GM19025 (cell line): ENCODE data around the gene SBNO2.
"Not testable (repeated sequence)": the region's sequence is repeated elsewhere in the genome, so short reads cannot be mapped to it uniquely, and the experiment has no call there.

ENCODE experiments used
- ATAC-seq: cut with Tn5 transposase; IDR thresholded peaks from one replicate; pipeline ENCODE4 v1.9.1; 2021; ENCODE audit warnings: mild to moderate bottlenecking, low read depth, moderate library complexity; ENCODE audit not compliant: unreplicated experiment

SBNO2 gene

DNA sequence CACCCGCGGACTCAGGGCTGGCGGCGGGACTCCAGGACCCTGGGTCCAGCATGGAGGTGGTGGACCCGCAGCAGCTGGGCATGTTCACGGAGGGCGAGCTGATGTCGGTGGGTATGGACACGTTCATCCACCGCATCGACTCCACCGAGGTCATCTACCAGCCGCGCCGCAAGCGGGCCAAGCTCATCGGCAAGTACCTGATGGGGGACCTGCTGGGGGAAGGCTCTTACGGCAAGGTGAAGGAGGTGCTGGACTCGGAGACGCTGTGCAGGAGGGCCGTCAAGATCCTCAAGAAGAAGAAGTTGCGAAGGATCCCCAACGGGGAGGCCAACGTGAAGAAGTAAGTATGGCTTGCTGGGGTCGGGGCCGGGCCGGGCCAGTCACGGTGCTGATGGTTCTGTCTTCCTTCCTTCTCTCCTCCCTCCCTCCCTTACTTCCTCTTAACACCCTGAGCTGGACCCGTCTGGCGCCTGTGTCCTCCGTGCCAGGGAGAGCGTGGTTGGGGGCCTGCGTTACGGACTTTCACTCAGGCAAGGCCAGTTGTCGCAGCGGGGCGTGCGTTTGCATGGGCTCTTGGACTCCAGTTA lies 32.9 kb upstream of the SBNO2 start:
- ATAC-seq = no peak

DNA sequence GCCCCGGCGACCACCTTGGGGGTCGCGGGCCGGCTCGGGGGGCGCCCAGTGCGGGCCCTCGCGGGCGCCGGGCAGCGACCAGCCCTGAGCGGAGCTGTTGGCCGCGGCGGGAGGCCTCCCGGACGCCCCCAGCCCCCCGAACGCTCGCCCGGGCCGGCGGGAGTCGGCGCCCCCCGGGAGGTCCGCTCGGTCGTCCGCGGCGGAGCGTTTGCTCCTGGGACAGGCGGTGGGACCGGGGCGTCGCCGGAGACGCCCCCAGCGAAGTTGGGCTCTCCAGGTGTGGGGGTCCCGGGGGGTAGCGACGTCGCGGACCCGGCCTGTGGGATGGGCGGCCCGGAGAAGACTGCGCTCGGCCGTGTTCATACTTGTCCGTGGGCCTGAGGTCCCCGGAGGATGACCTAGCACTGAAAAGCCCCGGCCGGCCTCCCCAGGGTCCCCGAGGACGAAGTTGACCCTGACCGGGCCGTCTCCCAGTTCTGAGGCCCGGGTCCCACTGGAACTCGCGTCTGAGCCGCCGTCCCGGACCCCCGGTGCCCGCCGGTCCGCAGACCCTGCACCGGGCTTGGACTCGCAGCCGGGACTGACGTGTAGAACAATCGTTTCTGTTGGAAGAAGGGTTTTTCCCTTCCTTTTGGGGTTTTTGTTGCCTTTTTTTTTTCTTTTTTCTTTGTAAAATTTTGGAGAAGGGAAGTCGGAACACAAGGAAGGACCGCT lies 32.2 kb upstream of the SBNO2 start:
- ATAC-seq = no peak

DNA sequence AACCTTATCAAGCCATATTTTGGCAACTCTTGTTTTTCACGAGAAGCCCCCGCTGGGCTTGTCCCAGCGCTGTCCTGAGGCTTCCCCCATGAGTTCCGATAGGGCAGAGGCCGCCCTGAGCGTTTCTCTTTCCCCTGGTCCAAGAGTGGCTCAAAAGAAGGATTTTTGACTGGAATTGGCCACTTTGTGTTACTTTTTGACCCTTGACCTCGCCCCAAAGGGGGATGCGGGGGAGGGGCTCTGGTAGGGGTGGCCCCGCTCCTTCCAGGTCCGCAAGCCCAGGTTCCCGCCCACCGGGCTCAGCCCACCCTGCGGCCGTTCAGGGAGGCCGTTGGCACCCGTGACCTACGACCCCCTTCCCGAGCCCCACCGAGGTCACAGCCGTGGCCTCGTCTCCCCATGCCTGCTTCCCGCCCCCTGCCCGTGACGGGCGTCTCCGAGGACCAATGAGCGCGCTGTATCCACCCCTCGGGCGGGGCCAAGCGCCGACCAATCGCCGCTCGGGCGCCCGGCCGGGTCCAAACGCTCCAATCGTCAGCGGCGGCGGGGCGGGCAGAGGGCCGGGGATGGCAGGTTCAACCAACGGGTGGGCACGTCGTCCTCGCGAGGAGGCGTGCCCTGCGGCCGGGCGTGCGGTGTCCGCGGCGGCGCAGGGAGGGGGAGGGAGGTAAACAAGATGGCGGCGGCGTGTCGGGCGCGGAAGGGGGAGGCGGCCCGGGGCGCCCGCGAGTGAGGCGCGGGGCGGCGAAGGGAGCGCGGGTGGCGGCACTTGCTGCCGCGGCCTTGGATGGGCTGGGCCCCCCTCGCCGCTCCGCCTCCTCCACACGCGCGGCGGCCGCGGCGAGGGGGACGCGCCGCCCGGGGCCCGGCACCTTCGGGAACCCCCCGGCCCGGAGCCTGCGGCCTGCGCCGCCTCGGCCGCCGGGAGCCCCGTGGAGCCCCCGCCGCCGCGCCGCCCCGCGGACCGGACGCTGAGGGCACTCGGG lies 31.3 kb upstream of the SBNO2 start, which contains the start of gene STK11:
TSS of gene STK11 (plus strand) at position 665 of the 986 bp plus-strand sequence. CDS start 1,136 bp downstream, outside the sequence.
- peak; percentile 91 for ATAC-seq

DNA sequence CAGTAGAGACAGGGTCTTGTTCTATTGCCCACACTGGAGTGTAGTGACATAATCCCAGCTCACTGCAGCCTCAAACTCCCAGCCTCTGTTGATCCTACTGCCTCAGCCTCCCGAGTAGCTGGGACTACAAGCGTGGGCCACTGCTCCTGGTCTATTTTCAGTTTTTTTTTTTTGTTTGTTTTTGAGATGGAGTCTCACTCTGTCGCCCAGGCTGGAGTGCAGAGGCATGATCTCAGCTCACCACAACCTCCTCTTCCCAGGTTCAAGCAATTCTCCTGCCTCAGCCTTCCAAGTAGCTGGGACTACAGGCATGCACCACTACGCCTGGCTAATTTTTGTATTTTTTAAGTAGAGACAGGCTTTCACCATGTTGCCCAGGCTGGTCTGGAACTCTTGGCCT lies 26.5 kb upstream of the SBNO2 start:
- not testable (repeated sequence) for ATAC-seq

DNA sequence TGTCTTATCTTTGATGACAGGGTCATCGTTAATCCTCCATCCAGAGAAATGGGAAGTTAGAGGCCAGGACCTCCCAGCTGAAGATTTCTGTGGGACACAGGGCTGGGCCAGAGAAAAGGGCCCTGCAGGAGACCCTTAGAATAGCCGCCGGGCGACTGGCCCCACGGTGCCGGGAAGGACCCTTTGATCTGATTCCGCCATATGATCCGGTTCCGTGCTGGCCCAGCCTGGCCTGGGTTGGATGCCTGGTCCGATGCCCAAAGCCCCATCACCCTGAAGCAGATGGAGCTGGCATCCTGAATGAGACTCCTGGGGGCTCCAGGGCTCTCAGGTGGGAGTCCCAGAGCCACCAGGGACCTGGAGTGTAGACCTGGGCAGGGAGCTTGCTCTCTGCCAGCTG lies 25.5 kb upstream of the SBNO2 start:
- no peak for ATAC-seq

- no peak for ATAC-seq
Measured at GRCh38 chr19:1189419-1189818, 15.4 kb upstream of the SBNO2 start.

DNA sequence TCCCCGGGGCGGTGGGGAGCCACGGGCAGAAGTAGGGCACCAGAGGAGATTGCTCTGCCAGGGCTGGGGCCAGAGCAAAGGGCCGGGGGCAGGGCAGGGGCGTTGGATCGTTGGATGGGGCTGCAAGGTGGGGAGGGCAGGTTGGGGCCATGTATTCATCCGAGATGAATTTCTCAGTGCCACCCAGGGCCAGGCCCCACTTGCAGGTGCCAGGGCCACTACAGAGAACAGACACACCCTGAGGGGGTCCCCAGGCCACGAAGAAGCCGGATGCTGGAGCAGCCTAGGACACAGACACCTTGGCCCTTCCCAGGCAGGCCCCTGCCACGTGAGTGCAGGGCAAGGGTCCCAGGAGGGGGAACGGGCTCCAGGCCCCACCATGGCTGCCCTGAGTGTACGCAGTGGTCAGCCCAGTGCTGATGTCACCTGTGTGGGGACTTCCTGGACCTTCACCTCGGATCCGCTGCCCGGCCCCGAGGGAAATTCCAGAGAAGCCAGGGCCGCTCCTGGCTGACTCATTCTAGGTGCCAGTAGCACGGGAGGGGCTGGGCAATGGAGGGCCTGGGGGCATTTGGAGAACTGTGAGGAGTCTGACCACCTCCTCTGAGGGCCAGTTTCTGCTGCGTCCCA lies 9.6 kb upstream of the SBNO2 start:
- ATAC-seq = peak; percentile 59

GRCh38 chr19:1182727-1183126 lies 8.7 kb upstream of the SBNO2 start:
- ATAC-seq = no peak

DNA sequence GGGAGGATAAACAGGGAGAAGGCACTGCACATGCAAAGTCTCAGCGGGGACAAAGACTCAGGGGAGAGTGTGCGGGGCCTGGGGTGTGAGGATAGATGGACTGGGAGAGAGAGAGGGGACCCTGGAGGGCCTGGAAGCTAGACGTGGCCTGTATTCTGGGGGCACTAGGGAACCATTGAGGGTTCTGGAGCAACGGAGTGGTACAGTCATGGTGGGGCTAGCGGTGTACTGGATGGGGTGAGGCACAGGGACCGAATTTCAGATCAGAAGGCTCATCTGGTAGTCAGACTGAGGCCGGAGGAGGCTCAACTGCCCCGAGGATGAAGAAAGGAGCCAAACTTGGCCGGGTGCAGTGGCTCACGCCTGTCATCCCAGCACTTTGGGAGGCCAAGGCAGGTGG lies 8.0 kb upstream of the SBNO2 start:
- no peak for ATAC-seq

DNA sequence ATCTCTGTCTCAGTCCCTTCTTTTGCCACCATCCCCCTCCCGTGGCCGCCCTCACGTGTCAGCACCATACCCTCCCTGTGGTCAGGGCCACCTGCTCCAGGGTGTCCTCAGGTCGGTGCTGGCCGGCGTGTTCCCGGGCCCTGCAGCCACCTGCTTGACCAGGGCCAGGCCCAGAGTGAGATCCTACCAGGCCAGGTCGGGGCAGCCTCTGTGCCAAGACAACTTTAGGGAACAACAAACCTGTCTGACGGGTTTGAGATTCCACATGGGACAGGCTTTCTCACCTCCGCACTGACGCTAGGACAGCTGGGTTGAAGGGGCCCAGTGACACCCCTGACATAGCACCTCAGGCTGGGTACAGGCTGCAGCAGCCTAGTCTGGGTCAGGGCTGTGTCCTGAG lies 7.5 kb upstream of the SBNO2 start:
- ATAC-seq = no peak

DNA sequence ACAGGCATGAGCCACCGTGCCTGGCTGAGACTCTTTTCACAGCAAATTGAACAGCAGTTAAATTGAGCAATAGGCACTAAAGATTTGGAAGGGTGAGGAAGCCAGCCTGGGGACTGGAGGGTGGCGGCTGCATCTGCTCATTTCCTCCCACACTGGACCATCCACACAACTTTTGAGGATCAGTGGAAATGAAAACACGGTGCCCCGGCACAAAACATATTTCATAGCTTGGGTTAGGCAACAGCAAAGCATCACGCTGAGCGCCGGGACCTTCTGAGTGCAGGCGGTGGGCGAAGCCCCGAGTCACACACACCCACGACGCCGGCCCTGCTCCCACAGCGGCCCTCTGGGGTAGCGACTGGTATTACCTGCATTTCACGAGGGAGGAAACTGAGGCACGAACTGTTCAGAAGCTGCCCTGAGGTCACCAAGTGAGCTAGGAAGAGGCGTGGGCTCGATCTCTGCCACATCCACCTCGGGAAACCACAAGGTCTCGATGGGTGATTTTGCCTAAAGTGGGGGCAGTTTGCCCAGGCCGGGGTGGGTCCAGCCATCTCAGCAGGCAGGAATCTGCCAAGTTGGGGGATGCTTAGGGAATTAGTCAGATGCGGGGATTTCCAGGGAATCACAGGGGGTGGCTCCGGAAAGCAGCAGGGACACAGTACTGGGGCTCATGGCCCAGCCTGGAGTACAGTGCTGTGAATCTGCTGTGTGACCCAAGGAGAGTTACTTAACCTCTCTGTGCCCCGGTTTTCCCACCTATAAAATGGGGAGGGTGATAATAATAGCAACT lies 3.5 kb upstream of the SBNO2 start:
- no peak for ATAC-seq

DNA sequence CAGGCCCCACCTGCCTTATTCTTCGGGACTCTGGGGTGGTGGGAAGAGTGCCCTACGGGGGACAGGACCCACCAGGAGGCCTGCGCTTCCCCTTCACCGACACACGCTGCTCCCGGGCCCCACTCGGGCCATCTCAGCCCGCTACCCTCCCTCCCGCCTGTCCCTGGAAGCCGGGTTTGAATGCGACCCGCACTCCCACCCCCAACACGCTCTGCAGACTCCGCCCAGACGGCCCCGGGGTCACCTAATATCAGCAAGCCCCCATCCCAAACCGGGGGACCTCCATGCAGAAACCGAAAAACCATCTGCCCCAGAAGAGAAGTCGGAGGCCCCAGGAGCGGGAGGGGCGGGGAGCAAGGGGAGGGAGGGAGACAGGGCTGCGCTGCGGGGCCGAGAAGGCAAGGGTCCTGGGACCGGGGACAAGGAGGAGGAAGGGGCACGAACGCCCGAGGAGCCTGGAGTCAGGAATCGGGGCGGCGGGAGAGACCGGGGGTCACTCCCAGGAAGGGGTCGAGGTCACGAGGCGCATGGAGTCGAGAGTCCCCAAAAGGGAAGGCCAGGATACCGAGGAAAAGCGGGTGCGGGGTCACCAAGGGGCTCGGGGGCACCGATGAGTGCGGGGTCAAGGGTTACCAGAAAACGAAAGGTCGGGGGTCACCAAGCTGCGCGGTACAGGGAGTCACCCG lies 766 bp downstream of the SBNO2 start:
- ATAC-seq = no peak

DNA sequence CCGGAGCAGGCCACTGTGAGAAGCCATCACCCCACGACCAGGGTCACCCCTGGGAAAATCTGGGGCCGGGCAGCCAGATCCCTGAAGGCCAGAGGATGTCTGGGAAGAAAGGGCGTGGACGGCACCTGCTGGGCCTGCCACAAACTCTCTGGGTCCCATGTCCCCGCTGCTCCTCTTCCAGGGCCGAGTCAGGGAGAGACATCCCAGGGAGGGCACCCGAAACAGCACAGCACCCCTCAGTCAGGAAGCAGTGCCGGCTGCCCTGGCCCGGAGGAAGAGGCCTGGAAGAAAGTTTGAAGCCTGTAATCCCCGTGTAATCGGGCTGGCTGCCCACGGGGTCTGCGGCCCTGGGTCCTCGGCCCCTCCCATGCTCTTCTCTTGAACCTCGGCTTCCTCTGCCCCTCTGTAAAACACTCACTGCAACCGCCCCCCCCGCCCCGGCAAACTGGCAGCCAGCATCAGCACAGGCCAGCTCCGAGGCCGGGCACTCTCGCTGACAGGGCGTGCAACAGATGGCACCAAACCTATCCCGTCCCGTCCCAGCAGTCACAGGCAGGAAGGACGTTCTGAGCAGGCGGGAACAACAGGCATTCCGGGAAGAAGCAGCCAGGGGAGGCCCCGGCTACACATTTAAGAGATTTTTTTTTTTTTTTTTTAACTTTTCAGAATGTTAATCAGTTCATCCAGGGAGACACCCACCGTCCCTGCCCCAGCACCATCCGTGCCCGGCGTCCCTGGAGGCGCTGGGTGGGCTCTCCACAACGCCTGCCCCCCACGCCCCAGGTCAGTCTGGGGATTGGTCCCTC lies 1.5 kb downstream of the SBNO2 start:
- ATAC-seq = no peak

DNA sequence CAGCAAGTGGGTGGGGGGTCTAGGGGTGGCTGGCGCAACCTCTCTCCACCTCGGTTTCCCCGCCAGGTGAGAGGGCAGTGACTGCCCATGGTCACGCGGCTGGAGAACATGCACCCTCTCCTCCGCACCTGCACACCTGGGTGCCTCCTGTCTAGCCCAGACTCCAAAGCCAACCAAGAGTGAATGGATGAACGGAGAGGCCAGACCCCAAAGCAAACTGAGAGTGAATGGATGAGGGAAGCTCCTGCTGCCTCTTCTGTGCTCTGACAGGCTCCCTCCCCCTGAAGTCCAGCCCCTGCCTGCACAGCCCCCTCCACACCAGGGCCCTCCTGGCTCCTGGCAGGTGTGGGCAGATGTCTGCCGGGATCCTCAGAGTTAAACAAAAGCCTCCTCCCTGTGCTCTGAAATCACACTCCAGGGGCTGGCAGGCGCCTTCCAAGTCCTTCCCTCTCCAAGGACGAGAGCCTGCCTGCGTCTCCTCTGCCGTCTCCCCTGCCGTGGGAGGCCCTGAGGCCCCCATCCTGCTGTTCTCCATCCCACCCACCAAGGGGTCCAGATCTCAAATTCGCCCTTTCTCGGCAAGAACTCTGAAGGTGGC lies 2.2 kb downstream of the SBNO2 start:
- no peak for ATAC-seq

GRCh38 chr19:1170938-1171754 lies 2.9 kb downstream of the SBNO2 start:
- ATAC-seq = no peak

DNA sequence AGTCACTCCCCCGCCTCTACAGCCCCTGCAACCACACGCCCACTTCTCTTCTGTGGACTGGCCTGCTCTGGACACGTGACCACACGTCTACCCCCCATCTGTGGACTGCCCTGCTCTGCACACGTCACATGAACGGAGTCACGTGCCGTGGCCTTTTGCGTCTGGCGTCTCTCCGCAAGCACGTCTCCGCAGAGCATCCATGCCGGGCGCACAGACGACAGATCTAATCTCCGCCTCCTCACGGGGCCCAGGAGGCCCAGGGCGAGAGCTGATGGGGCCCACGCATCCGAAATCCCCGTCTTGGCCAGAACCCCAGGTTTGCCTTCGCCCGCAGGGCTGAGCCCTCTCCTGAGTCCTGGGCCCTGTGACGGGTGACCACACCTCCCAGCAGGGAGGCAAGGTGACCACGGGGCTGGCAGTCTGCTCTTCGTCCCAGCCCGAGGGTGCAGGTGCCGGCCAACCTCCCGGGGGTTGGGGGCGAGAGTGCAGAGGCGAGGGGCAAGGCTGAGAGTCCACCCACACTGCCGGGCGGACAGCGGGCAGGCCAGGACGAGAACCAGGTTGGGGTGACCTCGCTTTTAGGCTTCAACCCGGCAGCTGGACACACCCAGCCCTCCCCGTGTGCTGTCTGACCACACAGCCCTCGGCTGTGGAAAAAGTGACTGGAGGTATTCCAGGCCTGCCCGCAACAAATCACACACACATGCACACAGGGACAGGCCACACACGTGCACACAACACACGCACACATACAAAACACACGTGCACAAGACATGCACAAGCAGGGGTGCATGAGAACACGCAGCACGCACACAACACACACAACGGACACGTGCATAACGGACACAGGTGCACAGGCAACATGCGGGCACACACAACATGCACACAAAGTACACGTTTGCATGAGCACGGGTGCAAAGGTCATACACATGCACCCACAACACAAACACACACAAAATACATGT lies 3.9 kb downstream of the SBNO2 start:
- ATAC-seq = no peak
